DOHH2 (cell line): ENCODE measurements around the gene GNAS-AS1.

Experiments used
- H3F3A ChIP-seq: fragments of 200-600 bp; sonication (generic), shearing (Covaris generic); 2 replicates; pipeline ENCODE4 v1.6.0; 2016; ENCODE audit warnings: antibody characterized with exemption, mild to moderate bottlenecking; ENCODE audit not compliant: control insufficient read depth, insufficient read depth
- H3K27ac ChIP-seq: fragments of 200-600 bp; sonication (generic); 2 replicates; pipeline ENCODE4 v1.5.1; 2014; ENCODE audit warnings: low read depth, mild to moderate bottlenecking, low read length, moderate library complexity
- H3K27me3 ChIP-seq: fragments of 200-600 bp; sonication (generic); 2 replicates; pipeline ENCODE4 v1.6.1; 2014; ENCODE audit warnings: mild to moderate bottlenecking, low read length, mixed read lengths; ENCODE audit not compliant: control insufficient read depth
- H3K36me3 ChIP-seq: fragments of 200-600 bp; sonication (generic); 2 replicates; pipeline ENCODE4 v1.6.1; 2014; ENCODE audit warnings: mild to moderate bottlenecking, low read length, moderate library complexity, mixed read lengths; ENCODE audit not compliant: control insufficient read depth
- H3K4me1 ChIP-seq: fragments of 200-600 bp; sonication (generic); 2 replicates; pipeline ENCODE4 v1.6.1; 2014; ENCODE audit warnings: mild to moderate bottlenecking, low read length, mixed read lengths; ENCODE audit not compliant: control insufficient read depth
- H3K4me2 ChIP-seq: fragments of 200-600 bp; sonication (generic); 2 replicates; pipeline ENCODE4 v1.6.0; 2014; ENCODE audit warnings: mild to moderate bottlenecking, low read length, moderate library complexity
- H3K4me3 ChIP-seq: fragments of 200-600 bp; sonication (generic); 2 replicates; pipeline ENCODE4 v1.5.1; 2014; ENCODE audit warnings: mild to moderate bottlenecking, low read length, mixed read lengths
- H3K79me2 ChIP-seq: fragments of 200-600 bp; sonication (generic); 2 replicates; pipeline ENCODE4 v1.6.1; 2014; ENCODE audit warnings: mild to moderate bottlenecking, low read length, mixed read lengths; ENCODE audit not compliant: control insufficient read depth
- H3K9me2 ChIP-seq: fragments of 200-600 bp; sonication (generic); replicated peaks from 2 replicates; pipeline ENCODE4 v1.6.1; 2014; ENCODE audit warnings: mild to moderate bottlenecking, low read length, mixed read lengths; ENCODE audit not compliant: control insufficient read depth
- H3K9me3 ChIP-seq: fragments of 200-600 bp; sonication (generic); 2 replicates; pipeline ENCODE4 v1.6.1; 2014; ENCODE audit warnings: antibody characterized with exemption, low read length, mixed read lengths; ENCODE audit not compliant: control insufficient read depth, insufficient read depth
- H4K20me1 ChIP-seq: fragments of 200-600 bp; sonication (generic); 2 replicates; pipeline ENCODE4 v1.6.0; 2014; ENCODE audit warnings: low read depth, mild to moderate bottlenecking, antibody characterized with exemption, low read length, moderate library complexity; ENCODE audit not compliant: control insufficient read depth, insufficient read depth
- EZH2phosphoT487 ChIP-seq: fragments of 200-600 bp; sonication (generic); IDR thresholded peaks from 2 replicates; pipeline ENCODE4 v1.6.1; 2017; ENCODE audit warnings: borderline replicate concordance, mild to moderate bottlenecking, antibody characterized with exemption, low read length, moderate library complexity, mixed read lengths
- TF ChIP-seq, protein P1 (sequence below): fragments of 200-600 bp; sonication (generic); IDR thresholded peaks from one replicate; pipeline ENCODE4 v1.5.1; 2014; ENCODE audit warnings: antibody characterized with exemption, mild to moderate bottlenecking, low read depth, low read length; ENCODE audit not compliant: poor library complexity, severe bottlenecking

GNAS-AS1 gene

DNA sequence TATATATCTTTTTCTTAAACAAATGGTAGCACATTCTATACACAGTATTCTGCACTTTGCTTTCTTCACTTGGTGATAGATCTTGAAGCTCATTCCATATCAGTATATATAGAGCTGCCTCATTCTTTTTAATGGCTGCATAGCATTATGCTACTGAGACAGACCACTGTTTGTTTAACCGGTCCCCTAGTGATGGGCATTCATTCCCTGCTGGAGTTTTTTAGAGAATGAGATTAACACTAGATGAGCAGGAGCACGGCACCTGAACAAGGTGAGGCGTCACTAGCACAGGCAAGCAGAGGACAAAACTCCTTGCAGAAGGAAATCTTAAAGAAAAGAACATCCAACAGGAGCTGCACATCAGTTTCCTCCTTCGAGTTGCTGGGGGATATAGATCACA is 69.6 kb downstream of the GNAS-AS1 start:
- Histone ChIP-seq H3K9me3 (no peaks in the 10 kb centered on the region), H3K4me1 (no peaks in the 10 kb centered on the region), H3K4me2 (no peak overlapping the region), H3K79me2 (no peaks in the 10 kb centered on the region), H3K36me3 (no peaks in the 10 kb centered on the region), H3F3A (no peaks in the 10 kb centered on the region), H4K20me1 (no peaks in the 10 kb centered on the region), H3K9me2 (no peaks in the 10 kb centered on the region), H3K27me3 (peaks cover 24% of the 10 kb centered on the region), H3K4me3 (no peak overlapping the region), H3K27ac (no peak overlapping the region)
- TF ChIP-seq EZH2phosphoT487 = no peak

DNA sequence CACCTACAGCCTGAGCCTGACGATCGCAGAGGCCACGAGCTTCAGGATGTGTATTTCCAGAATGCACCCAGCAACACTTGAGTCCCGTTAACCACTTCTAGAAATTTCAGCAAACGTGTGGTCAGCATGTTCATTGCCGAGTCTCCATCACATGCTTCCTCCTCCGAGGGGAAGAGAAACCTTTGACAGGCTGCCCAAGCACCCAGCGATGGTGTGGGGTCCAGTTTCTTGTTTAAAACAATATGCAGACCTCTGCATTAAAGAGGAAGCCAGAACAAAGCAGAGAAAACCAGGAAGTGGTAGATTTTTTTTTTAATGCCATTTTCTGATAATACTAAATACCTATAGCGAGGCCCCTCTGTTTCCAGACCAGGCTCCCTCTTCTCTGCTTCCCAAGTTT is 71.9 kb downstream of the GNAS-AS1 start:
- Histone ChIP-seq H3K36me3 (no peaks in the 10 kb centered on the region), H3K27me3 (peaks cover 24% of the 10 kb centered on the region), H3K4me1 (no peaks in the 10 kb centered on the region), H3K9me3 (no peaks in the 10 kb centered on the region), H3K4me2 (no peak overlapping the region), H3F3A (no peaks in the 10 kb centered on the region), H3K79me2 (no peaks in the 10 kb centered on the region), H3K9me2 (no peaks in the 10 kb centered on the region), H3K27ac (no peak overlapping the region), H4K20me1 (no peaks in the 10 kb centered on the region), H3K4me3 (no peak overlapping the region)
- TF ChIP-seq EZH2phosphoT487 = no peak
- TF ChIP-seq, protein P1, sequence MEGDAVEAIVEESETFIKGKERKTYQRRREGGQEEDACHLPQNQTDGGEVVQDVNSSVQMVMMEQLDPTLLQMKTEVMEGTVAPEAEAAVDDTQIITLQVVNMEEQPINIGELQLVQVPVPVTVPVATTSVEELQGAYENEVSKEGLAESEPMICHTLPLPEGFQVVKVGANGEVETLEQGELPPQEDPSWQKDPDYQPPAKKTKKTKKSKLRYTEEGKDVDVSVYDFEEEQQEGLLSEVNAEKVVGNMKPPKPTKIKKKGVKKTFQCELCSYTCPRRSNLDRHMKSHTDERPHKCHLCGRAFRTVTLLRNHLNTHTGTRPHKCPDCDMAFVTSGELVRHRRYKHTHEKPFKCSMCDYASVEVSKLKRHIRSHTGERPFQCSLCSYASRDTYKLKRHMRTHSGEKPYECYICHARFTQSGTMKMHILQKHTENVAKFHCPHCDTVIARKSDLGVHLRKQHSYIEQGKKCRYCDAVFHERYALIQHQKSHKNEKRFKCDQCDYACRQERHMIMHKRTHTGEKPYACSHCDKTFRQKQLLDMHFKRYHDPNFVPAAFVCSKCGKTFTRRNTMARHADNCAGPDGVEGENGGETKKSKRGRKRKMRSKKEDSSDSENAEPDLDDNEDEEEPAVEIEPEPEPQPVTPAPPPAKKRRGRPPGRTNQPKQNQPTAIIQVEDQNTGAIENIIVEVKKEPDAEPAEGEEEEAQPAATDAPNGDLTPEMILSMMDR = no peak

DNA sequence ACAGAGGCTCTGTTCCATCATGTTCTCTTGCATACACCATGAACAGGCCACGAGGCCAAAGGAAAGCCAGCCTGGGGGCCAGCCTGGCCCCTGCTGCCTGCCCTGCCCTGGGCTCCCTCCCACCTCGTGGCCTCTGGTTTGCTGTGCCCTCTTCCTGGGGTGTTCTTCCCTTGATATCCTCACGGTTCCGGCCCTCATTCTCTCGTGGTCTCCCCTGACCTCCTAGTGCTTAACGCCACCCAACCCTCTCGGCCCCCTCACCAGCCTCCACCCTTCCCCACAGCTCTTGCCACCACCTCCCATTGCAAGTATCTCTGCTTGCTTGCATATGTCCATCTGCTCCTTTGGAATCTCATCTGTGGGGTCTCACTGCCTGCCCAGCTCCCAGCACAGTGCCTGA is 73.0 kb downstream of the GNAS-AS1 start:
- Histone ChIP-seq H3K27me3 (peaks cover 20% of the 10 kb centered on the region; the same call in 1 of the 2 replicates), H4K20me1 (no peaks in the 10 kb centered on the region), H3K9me2 (no peaks in the 10 kb centered on the region), H3F3A (no peaks in the 10 kb centered on the region), H3K4me2 (no peak overlapping the region), H3K27ac (no peak overlapping the region), H3K4me3 (no peak overlapping the region), H3K9me3 (no peaks in the 10 kb centered on the region), H3K79me2 (no peaks in the 10 kb centered on the region), H3K4me1 (no peaks in the 10 kb centered on the region), H3K36me3 (no peaks in the 10 kb centered on the region)
- no peak for TF ChIP-seq EZH2phosphoT487
- TF ChIP-seq, protein P1 = no peak

DNA sequence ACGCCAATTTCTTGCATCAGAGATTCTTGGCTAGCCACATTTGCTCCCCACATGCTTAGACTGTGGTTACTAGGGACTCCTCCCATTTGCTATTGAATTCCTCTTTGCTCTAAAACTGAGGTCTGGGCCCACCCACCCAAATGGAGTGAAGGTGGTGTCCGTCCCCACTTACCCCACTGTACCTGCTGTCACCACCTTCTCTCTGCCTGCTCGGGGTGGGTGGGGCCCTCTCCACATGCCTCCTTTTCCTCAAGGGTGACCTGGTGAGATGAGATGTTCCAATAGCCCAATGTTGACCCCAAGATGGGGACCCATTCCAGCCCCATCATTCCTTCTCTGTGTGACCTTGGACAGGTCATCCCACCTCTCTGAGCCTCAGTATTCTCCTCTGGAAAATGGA is 74.6 kb downstream of the GNAS-AS1 start:
- no peaks in the 10 kb centered on the region for H3K9me2 ChIP-seq
- H3K36me3 ChIP-seq = no peaks in the 10 kb centered on the region
- H4K20me1 ChIP-seq = no peaks in the 10 kb centered on the region
- H3K4me2 ChIP-seq = no peak overlapping the region
- peaks cover 10% of the 10 kb centered on the region; the same call in 1 of the 2 replicates for H3K27me3 ChIP-seq
- no peaks in the 10 kb centered on the region for H3K79me2 ChIP-seq
- H3K4me3 ChIP-seq = no peak overlapping the region
- TF ChIP-seq, protein P1 = no peak
- no peak for TF ChIP-seq EZH2phosphoT487
- H3K4me1 ChIP-seq = no peaks in the 10 kb centered on the region
- H3K27ac ChIP-seq = no peak overlapping the region
- H3F3A ChIP-seq = no peaks in the 10 kb centered on the region
- no peaks in the 10 kb centered on the region for H3K9me3 ChIP-seq
